Measurements from ENCODE around the gene GALNT14. TPM values are rescaled to one million over a fixed set of nuclear protein-coding genes. Genes with fewer than 3 reads are reported as not detected.

Gene GALNT14
- total and polyA plus RNA-seq, 8 donors, result 0.93 to 15.6 (median 1.4) TPM; not detected in 3

GRCh38 chr2:31049916-31050588 is 88.2 kb downstream of the GALNT14 start:
- peak in 1 of 2 donors; percentile 25 for DNase-seq
- no peak overlapping the region for H3K4me3 ChIP-seq
- H3K27me3 ChIP-seq, result no peaks in the 10 kb centered on the region
- no peaks in the 10 kb centered on the region for H3K4me1 ChIP-seq
- no peaks in the 10 kb centered on the region for H3K9me3 ChIP-seq
- TF ChIP-seq POLR2AphosphoS5 (IDR thresholded peaks at IDR 0.05), result no peak
- TF ChIP-seq, protein P1, sequence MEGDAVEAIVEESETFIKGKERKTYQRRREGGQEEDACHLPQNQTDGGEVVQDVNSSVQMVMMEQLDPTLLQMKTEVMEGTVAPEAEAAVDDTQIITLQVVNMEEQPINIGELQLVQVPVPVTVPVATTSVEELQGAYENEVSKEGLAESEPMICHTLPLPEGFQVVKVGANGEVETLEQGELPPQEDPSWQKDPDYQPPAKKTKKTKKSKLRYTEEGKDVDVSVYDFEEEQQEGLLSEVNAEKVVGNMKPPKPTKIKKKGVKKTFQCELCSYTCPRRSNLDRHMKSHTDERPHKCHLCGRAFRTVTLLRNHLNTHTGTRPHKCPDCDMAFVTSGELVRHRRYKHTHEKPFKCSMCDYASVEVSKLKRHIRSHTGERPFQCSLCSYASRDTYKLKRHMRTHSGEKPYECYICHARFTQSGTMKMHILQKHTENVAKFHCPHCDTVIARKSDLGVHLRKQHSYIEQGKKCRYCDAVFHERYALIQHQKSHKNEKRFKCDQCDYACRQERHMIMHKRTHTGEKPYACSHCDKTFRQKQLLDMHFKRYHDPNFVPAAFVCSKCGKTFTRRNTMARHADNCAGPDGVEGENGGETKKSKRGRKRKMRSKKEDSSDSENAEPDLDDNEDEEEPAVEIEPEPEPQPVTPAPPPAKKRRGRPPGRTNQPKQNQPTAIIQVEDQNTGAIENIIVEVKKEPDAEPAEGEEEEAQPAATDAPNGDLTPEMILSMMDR (IDR thresholded peaks at IDR 0.05), result no peak
- no peak for TF ChIP-seq EP300 (IDR thresholded peaks at IDR 0.05)
- TF ChIP-seq POLR2A (IDR thresholded peaks at IDR 0.05), result no peak
- WGBS, 5 donors, result 45 to 61% (median 57%) methylated on average over 14 of the region's 14 CpGs
- no peaks in the 10 kb centered on the region for H3K36me3 ChIP-seq
- no peak overlapping the region for H3K27ac ChIP-seq
- intact Hi-C loops (cut with DNase I; ENCODE audit: low total_unique reads), result no loop called here

DNA sequence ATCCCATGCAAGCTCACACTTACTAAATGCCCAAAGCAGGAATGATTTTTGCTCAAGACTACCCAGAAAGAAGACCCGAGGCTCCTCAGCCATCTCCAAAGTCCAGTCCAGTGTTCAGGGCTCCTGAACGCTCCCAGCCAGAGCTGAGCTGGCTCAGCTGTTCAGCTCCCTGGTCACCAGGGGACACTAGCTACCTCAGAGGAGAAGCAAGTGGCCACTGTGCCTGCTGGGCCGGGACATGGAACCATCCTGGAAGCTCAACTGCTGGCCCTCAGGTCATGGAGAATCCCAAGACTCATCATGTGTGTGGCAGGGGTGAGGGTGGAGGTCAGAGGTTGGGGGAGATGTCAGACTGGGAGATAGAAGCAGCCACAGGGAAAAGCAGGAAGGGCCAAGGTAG is 89.0 kb downstream of the GALNT14 start:
- H3K4me1 ChIP-seq, result no peaks in the 10 kb centered on the region
- no peak for DNase-seq
- no peaks in the 10 kb centered on the region for H3K36me3 ChIP-seq
- no peaks in the 10 kb centered on the region for H3K27me3 ChIP-seq
- no peak overlapping the region for H3K4me3 ChIP-seq
- no peaks in the 10 kb centered on the region for H3K9me3 ChIP-seq
- no peak overlapping the region for H3K27ac ChIP-seq
- TF ChIP-seq EP300 (IDR thresholded peaks at IDR 0.05) (no peak), POLR2A (IDR thresholded peaks at IDR 0.05) (no peak), POLR2AphosphoS5 (IDR thresholded peaks at IDR 0.05) (no peak)
- TF ChIP-seq, protein P1 (IDR thresholded peaks at IDR 0.05), result no peak
- WGBS, 5 donors, result 83 to 92% (median 84%) methylated on average over 3 of the region's 3 CpGs
- intact Hi-C loops (cut with DNase I; ENCODE audit: low total_unique reads), result no loop called here

DNA sequence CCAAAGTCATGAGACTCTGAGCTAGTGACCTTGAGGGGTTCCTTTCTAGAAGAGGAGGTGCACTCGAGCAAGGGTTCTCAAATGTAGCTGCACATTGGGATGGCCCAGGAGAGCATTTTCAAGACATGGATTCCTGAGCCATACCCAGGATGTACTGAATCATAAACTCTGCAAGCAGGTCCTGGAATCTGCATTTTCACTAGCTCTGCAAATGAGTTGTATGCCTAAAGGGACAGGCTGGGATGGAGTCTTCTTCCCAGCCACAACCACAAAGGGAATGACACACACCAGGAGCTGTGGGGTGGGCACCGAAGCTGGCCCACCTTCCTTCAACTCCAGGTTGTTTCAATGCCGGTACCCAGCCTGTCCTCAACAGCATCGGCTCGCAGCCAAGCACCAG is 90.6 kb downstream of the GALNT14 start:
- Histone ChIP-seq H3K9me3 (no peaks in the 10 kb centered on the region), H3K4me1 (no peaks in the 10 kb centered on the region), H3K36me3 (no peaks in the 10 kb centered on the region), H3K27me3 (no peaks in the 10 kb centered on the region), H3K27ac (no peak overlapping the region), H3K4me3 (no peak overlapping the region)
- no peak for DNase-seq
- TF ChIP-seq POLR2AphosphoS5 (IDR thresholded peaks at IDR 0.05) (no peak), POLR2A (IDR thresholded peaks at IDR 0.05) (no peak), EP300 (IDR thresholded peaks at IDR 0.05) (no peak)
- TF ChIP-seq, protein P1 (IDR thresholded peaks at IDR 0.05), result no peak
- intact Hi-C loops (cut with DNase I; ENCODE audit: low total_unique reads), result no loop called here
- 69 to 83% (median 76%) methylated on average over 4 to 5 of the region's 5 CpGs for WGBS, 5 donors

DNA sequence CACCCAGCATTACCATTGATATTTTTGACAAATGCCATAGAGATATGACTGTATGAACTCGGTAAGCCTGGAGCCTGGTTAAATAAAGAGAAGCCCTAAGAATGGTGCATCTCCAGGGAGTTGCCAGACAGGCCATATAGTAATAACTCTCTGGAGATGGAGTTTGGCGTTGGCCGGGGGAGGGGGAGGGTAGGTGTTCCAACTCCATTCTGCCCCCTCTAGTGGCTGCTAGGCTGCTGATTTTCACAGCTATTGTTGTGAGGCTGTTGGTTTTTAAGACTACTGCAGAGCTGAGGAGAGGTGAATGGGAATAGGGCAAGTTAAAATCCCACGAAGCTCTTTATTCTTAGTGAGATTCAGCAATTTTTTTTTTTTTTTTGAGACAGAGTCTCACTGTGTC is 99.9 kb downstream of the GALNT14 start:
- H3K27ac ChIP-seq, result no peak overlapping the region
- no peak overlapping the region for H3K4me3 ChIP-seq
- TF ChIP-seq POLR2AphosphoS5 (IDR thresholded peaks at IDR 0.05), result no peak
- no peak for TF ChIP-seq POLR2A (IDR thresholded peaks at IDR 0.05)
- TF ChIP-seq, protein P1 (IDR thresholded peaks at IDR 0.05), result no peak
- no peak for TF ChIP-seq EP300 (IDR thresholded peaks at IDR 0.05)
- H3K36me3 ChIP-seq, result no peaks in the 10 kb centered on the region
- WGBS, 5 donors, result 69 to 80% (median 73%) methylated on average over 4 of the region's 4 CpGs
- intact Hi-C loops (cut with DNase I; ENCODE audit: low total_unique reads), result no loop called here
- H3K9me3 ChIP-seq, result peaks cover 0 to 27% (median 21%) of the 10 kb centered on the region in 4 donors
- DNase-seq, result no peak
- no peaks in the 10 kb centered on the region for H3K27me3 ChIP-seq
- H3K4me1 ChIP-seq, result no peaks in the 10 kb centered on the region
